ENCODE measurements around the gene HADH.

DNA sequence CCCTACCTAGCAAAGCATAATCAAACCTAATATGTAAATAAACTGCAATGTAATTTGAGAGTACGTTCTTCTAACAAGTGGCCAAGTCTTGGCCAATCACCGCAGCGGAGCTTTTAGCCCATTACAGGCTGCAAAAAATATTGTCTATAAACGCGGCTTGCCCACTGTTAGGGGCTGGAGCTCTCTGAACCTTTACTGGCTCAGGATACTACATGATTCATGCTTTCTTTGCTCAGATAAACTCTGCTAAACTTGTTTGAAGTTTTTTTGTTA, 990 bp upstream of the HADH start:
- TF ChIP-seq, protein P1, sequence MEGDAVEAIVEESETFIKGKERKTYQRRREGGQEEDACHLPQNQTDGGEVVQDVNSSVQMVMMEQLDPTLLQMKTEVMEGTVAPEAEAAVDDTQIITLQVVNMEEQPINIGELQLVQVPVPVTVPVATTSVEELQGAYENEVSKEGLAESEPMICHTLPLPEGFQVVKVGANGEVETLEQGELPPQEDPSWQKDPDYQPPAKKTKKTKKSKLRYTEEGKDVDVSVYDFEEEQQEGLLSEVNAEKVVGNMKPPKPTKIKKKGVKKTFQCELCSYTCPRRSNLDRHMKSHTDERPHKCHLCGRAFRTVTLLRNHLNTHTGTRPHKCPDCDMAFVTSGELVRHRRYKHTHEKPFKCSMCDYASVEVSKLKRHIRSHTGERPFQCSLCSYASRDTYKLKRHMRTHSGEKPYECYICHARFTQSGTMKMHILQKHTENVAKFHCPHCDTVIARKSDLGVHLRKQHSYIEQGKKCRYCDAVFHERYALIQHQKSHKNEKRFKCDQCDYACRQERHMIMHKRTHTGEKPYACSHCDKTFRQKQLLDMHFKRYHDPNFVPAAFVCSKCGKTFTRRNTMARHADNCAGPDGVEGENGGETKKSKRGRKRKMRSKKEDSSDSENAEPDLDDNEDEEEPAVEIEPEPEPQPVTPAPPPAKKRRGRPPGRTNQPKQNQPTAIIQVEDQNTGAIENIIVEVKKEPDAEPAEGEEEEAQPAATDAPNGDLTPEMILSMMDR (IDR thresholded peaks at IDR 0.05): no peak
- no peak for TF ChIP-seq POLR2A (IDR thresholded peaks at IDR 0.05)

All from adrenal gland (tissue), 5 donors.